D721Med (cell line): Measurements from ENCODE around the gene PGBD4.

Source experiments
- DNase-seq: peaks from one replicate; pipeline ENCODE4 v3.0.0; 2011; ENCODE audit warnings: low spot score; ENCODE audit not compliant: insufficient read length
- FAIRE-seq: peaks from 2 replicates; lab custom pipeline; 2011; peaks lifted over from hg19 to GRCh38; lab: Jason Lieb, UNC
- TF ChIP-seq, protein P1 (sequence below): IDR thresholded peaks from 2 replicates; pipeline ENCODE4 v1.5.1; 2012; ENCODE audit warnings: mild to moderate bottlenecking, control low read depth; ENCODE audit not compliant: insufficient read depth; ENCODE audit errors: missing control alignments

The PGBD4 gene

DNA sequence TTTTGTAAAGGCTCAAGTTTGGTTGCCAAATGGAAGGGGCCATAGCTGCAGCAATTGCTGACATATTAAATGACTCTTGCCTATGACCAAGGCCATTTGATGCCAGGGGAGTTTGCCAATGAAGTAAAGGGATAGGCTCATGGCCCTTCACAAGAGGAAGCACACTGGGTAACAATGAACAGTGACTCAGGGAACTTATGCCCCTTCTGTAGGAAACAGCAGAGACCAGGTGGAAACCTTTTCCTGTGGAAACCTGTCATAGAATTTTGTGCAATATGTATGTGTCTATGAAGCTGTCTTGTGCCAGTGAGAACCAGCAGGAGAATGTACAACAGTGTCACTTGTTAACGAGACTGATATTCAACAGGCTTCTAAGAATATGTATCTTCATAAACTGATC is 37.4 kb upstream of the PGBD4 start:
- DNase-seq (no peak), FAIRE-seq (no peak)
- TF ChIP-seq, protein P1, sequence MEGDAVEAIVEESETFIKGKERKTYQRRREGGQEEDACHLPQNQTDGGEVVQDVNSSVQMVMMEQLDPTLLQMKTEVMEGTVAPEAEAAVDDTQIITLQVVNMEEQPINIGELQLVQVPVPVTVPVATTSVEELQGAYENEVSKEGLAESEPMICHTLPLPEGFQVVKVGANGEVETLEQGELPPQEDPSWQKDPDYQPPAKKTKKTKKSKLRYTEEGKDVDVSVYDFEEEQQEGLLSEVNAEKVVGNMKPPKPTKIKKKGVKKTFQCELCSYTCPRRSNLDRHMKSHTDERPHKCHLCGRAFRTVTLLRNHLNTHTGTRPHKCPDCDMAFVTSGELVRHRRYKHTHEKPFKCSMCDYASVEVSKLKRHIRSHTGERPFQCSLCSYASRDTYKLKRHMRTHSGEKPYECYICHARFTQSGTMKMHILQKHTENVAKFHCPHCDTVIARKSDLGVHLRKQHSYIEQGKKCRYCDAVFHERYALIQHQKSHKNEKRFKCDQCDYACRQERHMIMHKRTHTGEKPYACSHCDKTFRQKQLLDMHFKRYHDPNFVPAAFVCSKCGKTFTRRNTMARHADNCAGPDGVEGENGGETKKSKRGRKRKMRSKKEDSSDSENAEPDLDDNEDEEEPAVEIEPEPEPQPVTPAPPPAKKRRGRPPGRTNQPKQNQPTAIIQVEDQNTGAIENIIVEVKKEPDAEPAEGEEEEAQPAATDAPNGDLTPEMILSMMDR: no peak

DNA sequence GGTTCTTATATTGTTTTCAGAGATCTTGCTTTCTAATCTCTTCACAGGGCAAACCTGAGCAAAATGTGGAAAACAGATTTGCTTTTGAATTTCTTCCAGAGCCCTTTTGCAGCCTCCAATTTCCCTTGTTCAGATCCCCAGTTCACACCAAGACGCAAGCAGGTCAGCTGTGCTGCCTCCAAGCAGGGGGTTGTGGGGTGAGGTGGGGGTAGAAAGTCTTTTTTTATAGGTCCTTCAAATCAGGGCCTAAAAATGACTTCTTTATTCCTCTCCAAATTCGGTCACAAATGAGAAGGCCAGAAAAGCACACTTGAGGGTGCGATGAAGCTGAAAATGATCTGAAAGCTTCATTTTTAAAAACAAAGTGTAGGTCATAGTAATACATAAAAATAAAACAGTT is 36.6 kb upstream of the PGBD4 start:
- DNase-seq: no peak
- no peak for FAIRE-seq
- TF ChIP-seq, protein P1: no peak

DNA sequence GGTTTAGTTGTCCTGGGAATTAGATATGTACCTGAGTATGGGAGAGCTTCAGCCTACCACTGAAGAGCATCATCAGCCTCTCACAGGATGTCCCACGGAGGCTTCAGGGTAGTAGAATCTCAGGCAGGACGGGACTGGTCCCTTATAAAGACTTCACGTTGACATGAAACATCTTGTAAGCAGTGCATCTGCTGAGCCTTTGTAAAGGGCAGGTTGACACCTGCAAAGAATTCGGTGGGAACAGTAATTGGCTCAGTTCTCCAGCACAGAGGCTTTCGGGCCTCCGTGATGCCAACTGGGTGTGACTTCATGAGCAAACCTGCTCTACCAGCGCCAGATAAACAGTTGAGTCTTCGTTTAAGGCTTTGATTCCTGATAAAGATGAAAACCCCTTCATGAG is 35.9 kb upstream of the PGBD4 start:
- no peak for FAIRE-seq
- TF ChIP-seq, protein P1: no peak
- DNase-seq: no peak

DNA sequence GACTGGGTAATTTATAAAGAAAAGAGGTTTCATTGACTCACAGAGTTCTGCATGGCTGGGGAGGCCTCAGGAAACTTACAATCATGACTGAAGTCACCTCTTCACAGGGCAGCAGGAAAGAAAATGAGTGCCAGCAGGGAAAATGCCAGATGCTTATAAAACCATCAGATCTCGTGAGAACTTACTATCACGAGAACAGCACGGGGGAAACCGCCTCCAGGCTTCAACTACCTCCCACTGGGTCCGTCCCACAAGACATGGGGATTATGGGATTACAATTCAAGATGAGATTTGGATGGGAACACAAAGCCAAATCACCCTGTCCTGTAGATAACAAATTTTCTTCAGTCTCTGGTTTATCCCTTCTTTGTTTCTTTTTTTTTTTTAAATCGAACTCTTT is 31.9 kb upstream of the PGBD4 start:
- FAIRE-seq: no peak
- TF ChIP-seq, protein P1: no peak
- DNase-seq: no peak

DNA sequence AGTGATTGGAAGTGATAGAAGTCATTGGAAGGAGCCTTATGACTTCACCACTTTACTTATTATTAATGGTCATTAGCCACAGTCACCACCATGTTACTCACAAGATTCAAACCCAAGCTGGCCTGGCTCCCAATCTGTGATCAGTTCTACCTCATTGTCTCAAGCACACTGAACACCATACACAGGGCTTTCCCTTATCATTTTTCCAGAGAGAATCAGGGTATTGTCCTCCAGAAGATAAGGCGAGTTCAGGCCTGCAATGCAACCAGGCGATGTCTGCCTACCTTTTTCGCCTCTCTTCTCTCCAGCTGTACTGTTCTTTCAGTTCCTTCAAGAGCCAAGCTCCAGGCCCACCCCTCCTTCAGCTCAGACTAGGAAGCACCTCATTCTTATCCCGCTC is 25.1 kb upstream of the PGBD4 start:
- FAIRE-seq: no peak
- TF ChIP-seq, protein P1: no peak
- DNase-seq: no peak

DNA sequence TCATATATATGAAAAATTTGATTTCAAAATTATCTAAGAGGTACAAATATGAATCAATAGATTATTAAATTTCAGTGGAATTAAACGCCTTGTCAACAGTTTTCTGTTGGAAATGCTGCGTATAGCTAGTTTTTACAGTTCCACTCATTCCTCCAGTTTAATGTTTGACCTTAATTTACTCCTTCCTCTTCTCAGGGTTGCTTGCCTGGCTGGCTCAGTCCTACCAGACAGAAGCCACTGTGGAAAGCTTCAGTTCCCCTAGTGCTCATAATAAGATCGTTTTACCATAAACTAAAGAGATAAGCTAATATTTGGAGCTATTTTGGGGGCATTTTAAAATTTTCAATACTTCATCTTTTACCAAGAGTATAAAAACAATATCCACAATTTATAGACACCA is 23.0 kb upstream of the PGBD4 start:
- FAIRE-seq: no peak
- DNase-seq: no peak
- TF ChIP-seq, protein P1: no peak

DNA sequence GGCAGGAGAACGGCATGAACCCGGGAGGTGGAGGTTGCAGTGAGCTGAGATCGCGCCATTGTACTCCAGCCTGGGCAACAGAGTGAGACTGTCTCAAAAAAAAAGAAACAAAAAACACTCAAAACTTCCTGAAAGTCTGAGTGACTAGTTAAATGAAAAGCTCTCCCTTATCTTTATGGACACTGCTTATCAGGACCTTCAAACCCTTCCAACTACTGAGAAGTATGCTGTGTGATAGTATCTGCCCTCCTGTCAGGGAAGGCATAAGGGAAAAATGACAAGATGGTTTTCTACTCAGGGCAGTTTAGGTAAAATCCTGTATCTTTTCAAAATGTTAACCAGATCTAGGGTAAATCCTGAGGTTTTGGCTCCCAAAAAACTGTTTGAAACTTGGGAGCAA is 22.0 kb upstream of the PGBD4 start:
- FAIRE-seq (no peak), DNase-seq (no peak)
- TF ChIP-seq, protein P1: no peak
